SU-DHL-6 (cell line): ENCODE measurements around the gene TBX18.

Experiments
- CTCF ChIP-seq: fragments of 200-600 bp; sonication (generic); IDR thresholded peaks from one replicate; pipeline ENCODE4 v1.5.1; 2017; ENCODE audit warnings: antibody characterized with exemption, mild to moderate bottlenecking, low read length, moderate library complexity; ENCODE audit not compliant: insufficient read depth, poor library complexity, severe bottlenecking
- EZH2phosphoT487 ChIP-seq: fragments of 200-600 bp; sonication (generic), shearing (Covaris generic); conservative IDR thresholded peaks from 2 replicates; pipeline ENCODE4 v1.6.1; 2018; ENCODE audit warnings: mild to moderate bottlenecking, antibody characterized with exemption, low read length, moderate library complexity, mixed read lengths

GRCh38 chr6:84766118-84766798 is 1.9 kb upstream of the TBX18 start:
- TF ChIP-seq CTCF = no peak
- no peak for TF ChIP-seq EZH2phosphoT487
